ENCODE data around the gene KRT25.

GRCh38 chr17:40777971-40778370, 22.8 kb upstream of the KRT25 start:
- no peak for TF ChIP-seq CTCF (conservative IDR thresholded peaks at IDR 0.05; ENCODE audit: low read length)
- TF ChIP-seq EZH2phosphoT487 (IDR thresholded peaks at IDR 0.05; ENCODE audit: borderline replicate concordance, low read depth, low read length) = no peak
